HTR-8/SVneo (cell line): ENCODE results near the gene TXK.
A peak's percentile ranks its signal among the peaks of the same experiment; 100 is the strongest.

Experiments used
- DNase-seq: peaks from one replicate; pipeline ENCODE4 v3.0.0; 2011; ENCODE audit warnings: low spot score, mixed read lengths; ENCODE audit not compliant: insufficient read length
- FAIRE-seq: peaks from 2 replicates; lab custom pipeline; 2011; peaks lifted over from hg19 to GRCh38; lab: Jason Lieb, UNC

Gene TXK

GRCh38 chr4:48108309-48109073 lies 25.6 kb downstream of the TXK start:
- DNase-seq (no peak), FAIRE-seq (no peak)

GRCh38 chr4:48105230-48105629 lies 28.8 kb downstream of the TXK start:
- FAIRE-seq (no peak), DNase-seq (no peak)

- no peak for FAIRE-seq
- DNase-seq = no peak
Measured at GRCh38 chr4:48103483-48104139, 30.4 kb downstream of the TXK start.

- FAIRE-seq = no peak
- no peak for DNase-seq
Measured at GRCh38 chr4:48102303-48102702, 31.7 kb downstream of the TXK start.

GRCh38 chr4:48100256-48100655 lies 33.8 kb downstream of the TXK start:
- DNase-seq (no peak), FAIRE-seq (no peak)

GRCh38 chr4:48095441-48095840 lies 38.6 kb downstream of the TXK start:
- FAIRE-seq (no peak), DNase-seq (no peak)

- FAIRE-seq (peak; percentile 13), DNase-seq (peak; percentile 60)
Measured at GRCh38 chr4:48093991-48094416, 40.0 kb downstream of the TXK start.

GRCh38 chr4:48090621-48091020 lies 43.4 kb downstream of the TXK start:
- no peak for FAIRE-seq
- DNase-seq = no peak

- no peak for DNase-seq
- FAIRE-seq = no peak
Measured at GRCh38 chr4:48085821-48086589, 48.0 kb downstream of the TXK start.

GRCh38 chr4:48082956-48083355 lies 51.1 kb downstream of the TXK start:
- DNase-seq (no peak), FAIRE-seq (no peak)

GRCh38 chr4:48081196-48081595 lies 52.9 kb downstream of the TXK start:
- FAIRE-seq = no peak
- no peak for DNase-seq

GRCh38 chr4:48079972-48080391 lies 54.1 kb downstream of the TXK start:
- DNase-seq = peak; percentile 17
- FAIRE-seq = no peak

- FAIRE-seq (no peak), DNase-seq (no peak)
Measured at GRCh38 chr4:48078862-48079655, 55.0 kb downstream of the TXK start.

GRCh38 chr4:48078425-48078824 lies 55.6 kb downstream of the TXK start:
- FAIRE-seq = no peak
- DNase-seq = no peak

- DNase-seq = no peak
- no peak for FAIRE-seq
Measured at GRCh38 chr4:48074657-48075056, 59.4 kb downstream of the TXK start.

GRCh38 chr4:48073567-48074103 lies 60.4 kb downstream of the TXK start:
- DNase-seq (no peak), FAIRE-seq (peak; percentile 13)

GRCh38 chr4:48071191-48071590 lies 62.9 kb downstream of the TXK start:
- FAIRE-seq (no peak), DNase-seq (no peak)

- FAIRE-seq (no peak), DNase-seq (no peak)
Measured at GRCh38 chr4:48069026-48069425, 65.0 kb downstream of the TXK start.

- DNase-seq (no peak), FAIRE-seq (no peak)
Measured at GRCh38 chr4:48068182-48068581, 65.9 kb downstream of the TXK start.

GRCh38 chr4:48067536-48067935 lies 66.5 kb downstream of the TXK start:
- no peak for FAIRE-seq
- DNase-seq = no peak
